ENCODE measurements around the gene FGF23. TPM values are rescaled to one million over a fixed set of nuclear protein-coding genes. Genes with fewer than 3 reads are reported as not detected.
"Not testable (repeated sequence)": the region's sequence is repeated elsewhere in the genome, so short reads cannot be mapped to it uniquely, and the experiment has no call there.

Gene FGF23
- not detected for total RNA-seq

- peaks cover 9% of the 10 kb centered on the region for H3K27me3 Mint-ChIP-seq
- no peak for DNase-seq
- no peak within 1 kb of the TSS for H3K27ac Mint-ChIP-seq
- no peaks in the 10 kb centered on the region for H3K36me3 Mint-ChIP-seq
- H3K9me3 Mint-ChIP-seq = no peaks in the 10 kb centered on the region
- no peak within 1 kb of the TSS for H3K4me3 Mint-ChIP-seq
- H3K4me1 Mint-ChIP-seq = no peaks in the 10 kb centered on the region
Measured at GRCh38 chr12:4379405-4379804, at the start of gene FGF23. TSS of gene FGF23 (minus strand) at chr12:4379712. CDS start at chr12:4379582, 130 bp downstream.

GRCh38 chr12:4424422-4424821 lies 44.9 kb upstream of the FGF23 start:
- no peak for DNase-seq
- Mint-ChIP-seq H3K27ac (no peak overlapping the region), H3K4me3 (no peak overlapping the region), H3K36me3 (no peaks in the 10 kb centered on the region), H3K27me3 (no peaks in the 10 kb centered on the region), H3K4me1 (peaks cover 2% of the 10 kb centered on the region), H3K9me3 (no peaks in the 10 kb centered on the region)

- Mint-ChIP-seq H3K27me3 (no peaks in the 10 kb centered on the region), H3K36me3 (no peaks in the 10 kb centered on the region), H3K4me3 (no peak overlapping the region), H3K9me3 (no peaks in the 10 kb centered on the region), H3K4me1 (peaks cover 2% of the 10 kb centered on the region), H3K27ac (no peak overlapping the region)
- DNase-seq = no peak
Measured at GRCh38 chr12:4423528-4424195, 44.1 kb upstream of the FGF23 start.

- H3K9me3 Mint-ChIP-seq = no peaks in the 10 kb centered on the region
- DNase-seq = no peak
- no peaks in the 10 kb centered on the region for H3K27me3 Mint-ChIP-seq
- H3K4me1 Mint-ChIP-seq = peaks cover 2% of the 10 kb centered on the region
- no peaks in the 10 kb centered on the region for H3K36me3 Mint-ChIP-seq
- H3K27ac Mint-ChIP-seq = no peak overlapping the region
- H3K4me3 Mint-ChIP-seq = no peak overlapping the region
Measured at GRCh38 chr12:4422985-4423384, 43.5 kb upstream of the FGF23 start.

- H3K27ac Mint-ChIP-seq = no peak overlapping the region
- H3K9me3 Mint-ChIP-seq = no peaks in the 10 kb centered on the region
- H3K36me3 Mint-ChIP-seq = no peaks in the 10 kb centered on the region
- H3K4me1 Mint-ChIP-seq = peaks cover 2% of the 10 kb centered on the region
- no peak for DNase-seq
- H3K4me3 Mint-ChIP-seq = no peak overlapping the region
- peaks cover 5% of the 10 kb centered on the region for H3K27me3 Mint-ChIP-seq
Measured at GRCh38 chr12:4421590-4422031, 42.1 kb upstream of the FGF23 start.

GRCh38 chr12:4420138-4420670 lies 40.7 kb upstream of the FGF23 start:
- H3K4me1 Mint-ChIP-seq = peaks cover 3% of the 10 kb centered on the region
- peaks cover 19% of the 10 kb centered on the region for H3K27me3 Mint-ChIP-seq
- no peak overlapping the region for H3K4me3 Mint-ChIP-seq
- no peak overlapping the region for H3K27ac Mint-ChIP-seq
- no peak for DNase-seq
- H3K36me3 Mint-ChIP-seq = no peaks in the 10 kb centered on the region
- H3K9me3 Mint-ChIP-seq = no peaks in the 10 kb centered on the region

- Mint-ChIP-seq H3K4me1 (peaks cover 7% of the 10 kb centered on the region), H3K9me3 (no peaks in the 10 kb centered on the region)
Measured at GRCh38 chr12:4418913-4419312, 39.4 kb upstream of the FGF23 start.

GRCh38 chr12:4417936-4418335 lies 38.4 kb upstream of the FGF23 start:
- no peak for DNase-seq
- no peak overlapping the region for H3K27ac Mint-ChIP-seq
- no peaks in the 10 kb centered on the region for H3K36me3 Mint-ChIP-seq
- no peak overlapping the region for H3K4me3 Mint-ChIP-seq
- peaks cover 19% of the 10 kb centered on the region for H3K27me3 Mint-ChIP-seq
- H3K9me3 Mint-ChIP-seq = no peaks in the 10 kb centered on the region
- H3K4me1 Mint-ChIP-seq = peaks cover 7% of the 10 kb centered on the region

More at GRCh38 chr12:4418913-4419312, 39.4 kb upstream of the FGF23 start:
- H3K27me3 Mint-ChIP-seq = peaks cover 19% of the 10 kb centered on the region
- H3K36me3 Mint-ChIP-seq = no peaks in the 10 kb centered on the region
- H3K4me3 Mint-ChIP-seq = no peak overlapping the region
- DNase-seq = no peak
- H3K27ac Mint-ChIP-seq = no peak overlapping the region

- Mint-ChIP-seq H3K36me3 (no peaks in the 10 kb centered on the region), H3K9me3 (no peaks in the 10 kb centered on the region), H3K27ac (no peak overlapping the region), H3K4me1 (peaks cover 7% of the 10 kb centered on the region), H3K4me3 (no peak overlapping the region), H3K27me3 (peaks cover 19% of the 10 kb centered on the region)
- no peak for DNase-seq
Measured at GRCh38 chr12:4417455-4417854, 37.9 kb upstream of the FGF23 start.

- H3K27ac Mint-ChIP-seq = no peak overlapping the region
- no peaks in the 10 kb centered on the region for H3K36me3 Mint-ChIP-seq
- peaks cover 19% of the 10 kb centered on the region for H3K27me3 Mint-ChIP-seq
- H3K9me3 Mint-ChIP-seq = no peaks in the 10 kb centered on the region
- DNase-seq = no peak
- peaks cover 7% of the 10 kb centered on the region for H3K4me1 Mint-ChIP-seq
- H3K4me3 Mint-ChIP-seq = no peak overlapping the region
Measured at GRCh38 chr12:4416276-4416675, 36.8 kb upstream of the FGF23 start.

GRCh38 chr12:4412465-4412864 lies 33.0 kb upstream of the FGF23 start:
- Mint-ChIP-seq H3K36me3 (no peaks in the 10 kb centered on the region), H3K4me1 (peaks cover 7% of the 10 kb centered on the region), H3K9me3 (no peaks in the 10 kb centered on the region), H3K27me3 (peaks cover 19% of the 10 kb centered on the region), H3K27ac (no peak overlapping the region), H3K4me3 (no peak overlapping the region)
- no peak for DNase-seq

- Mint-ChIP-seq H3K27ac (no peak overlapping the region), H3K27me3 (peaks cover 18% of the 10 kb centered on the region), H3K36me3 (no peaks in the 10 kb centered on the region), H3K9me3 (no peaks in the 10 kb centered on the region), H3K4me3 (no peak overlapping the region), H3K4me1 (peaks cover 7% of the 10 kb centered on the region)
- no peak for DNase-seq
Measured at GRCh38 chr12:4412056-4412455, 32.5 kb upstream of the FGF23 start.

- Mint-ChIP-seq H3K27ac (no peak overlapping the region), H3K36me3 (no peaks in the 10 kb centered on the region), H3K9me3 (peaks cover 2% of the 10 kb centered on the region), H3K4me1 (no peaks in the 10 kb centered on the region), H3K27me3 (peaks cover 4% of the 10 kb centered on the region), H3K4me3 (no peak overlapping the region)
- DNase-seq = no peak
Measured at GRCh38 chr12:4407136-4407535, 27.6 kb upstream of the FGF23 start.

- H3K36me3 Mint-ChIP-seq, H3K9me3 Mint-ChIP-seq, H3K27ac Mint-ChIP-seq, H3K4me3 Mint-ChIP-seq, H3K4me1 Mint-ChIP-seq, DNase-seq: not testable (repeated sequence)
- H3K27me3 Mint-ChIP-seq = peaks cover 16% of the 10 kb centered on the region
Measured at GRCh38 chr12:4404877-4405637, 25.5 kb upstream of the FGF23 start.

GRCh38 chr12:4402996-4403395 lies 23.5 kb upstream of the FGF23 start:
- DNase-seq = no peak
- H3K27me3 Mint-ChIP-seq = peaks cover 16% of the 10 kb centered on the region
- H3K4me3 Mint-ChIP-seq = no peak overlapping the region
- H3K36me3 Mint-ChIP-seq = no peaks in the 10 kb centered on the region
- peaks cover 2% of the 10 kb centered on the region for H3K9me3 Mint-ChIP-seq
- H3K27ac Mint-ChIP-seq = no peak overlapping the region
- H3K4me1 Mint-ChIP-seq = no peaks in the 10 kb centered on the region
